UCSD-AML1 (cell line): Measurements from ENCODE around the gene EVPL.
"Not testable (repeated sequence)": the region's sequence is repeated elsewhere in the genome, so short reads cannot be mapped to it uniquely, and the experiment has no call there.

ENCODE experiments used
- DNase-seq: peaks from one replicate; lab custom pipeline; 2025; ENCODE audit not compliant: unreplicated experiment; lab: John Stamatoyannopoulos, UW

EVPL gene

GRCh38 chr17:76048711-76049110 is 21.6 kb upstream of the EVPL start:
- no peak for DNase-seq

GRCh38 chr17:76048025-76048605 is 21.0 kb upstream of the EVPL start:
- DNase-seq = no peak

DNA sequence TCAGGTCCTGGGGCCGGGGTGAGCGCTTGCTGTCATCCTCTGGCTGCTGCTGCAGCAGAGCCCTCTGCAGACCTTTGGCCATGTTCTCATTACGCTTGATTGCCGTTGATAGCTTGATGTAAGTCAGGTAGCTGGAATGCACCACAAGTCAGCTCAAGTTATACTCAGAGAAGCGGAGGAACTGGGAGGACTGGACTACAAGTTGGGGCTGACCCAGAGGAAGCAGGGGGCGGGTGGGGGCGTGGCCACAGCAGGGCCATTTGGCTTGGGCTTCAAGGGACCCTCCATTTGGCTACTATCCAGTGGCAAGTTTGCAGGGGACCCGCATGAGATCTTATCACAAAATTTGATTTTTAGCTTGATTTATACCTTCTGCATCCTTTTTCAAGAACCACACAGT is 19.0 kb upstream of the EVPL start:
- DNase-seq = no peak

DNA sequence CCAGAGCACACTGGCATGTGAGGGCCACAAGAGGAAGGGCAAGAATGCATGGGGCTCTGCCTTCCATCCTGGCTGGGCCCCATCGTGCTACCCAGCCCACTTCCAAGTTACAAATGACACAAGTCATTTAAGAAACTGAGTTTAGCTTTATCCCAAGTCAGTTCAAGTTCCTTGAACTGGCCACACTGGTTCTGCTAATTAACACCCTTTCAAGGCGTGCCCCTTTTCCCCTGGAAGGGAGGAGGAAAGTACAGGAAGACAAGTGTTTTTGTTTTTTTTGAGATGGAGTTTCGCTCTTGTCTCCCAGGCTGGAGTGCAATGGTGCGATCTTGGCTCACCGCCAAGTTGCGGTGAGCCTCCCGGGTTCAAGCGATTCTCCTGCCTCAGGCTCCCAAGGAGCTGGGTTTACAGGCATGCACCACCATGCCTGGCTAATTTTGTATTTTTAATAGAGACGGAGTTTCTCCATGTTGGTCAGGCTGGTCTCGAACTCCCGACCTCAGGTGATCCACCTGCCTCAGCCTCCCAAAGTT is 17.4 kb upstream of the EVPL start:
- not testable (repeated sequence) for DNase-seq

DNA sequence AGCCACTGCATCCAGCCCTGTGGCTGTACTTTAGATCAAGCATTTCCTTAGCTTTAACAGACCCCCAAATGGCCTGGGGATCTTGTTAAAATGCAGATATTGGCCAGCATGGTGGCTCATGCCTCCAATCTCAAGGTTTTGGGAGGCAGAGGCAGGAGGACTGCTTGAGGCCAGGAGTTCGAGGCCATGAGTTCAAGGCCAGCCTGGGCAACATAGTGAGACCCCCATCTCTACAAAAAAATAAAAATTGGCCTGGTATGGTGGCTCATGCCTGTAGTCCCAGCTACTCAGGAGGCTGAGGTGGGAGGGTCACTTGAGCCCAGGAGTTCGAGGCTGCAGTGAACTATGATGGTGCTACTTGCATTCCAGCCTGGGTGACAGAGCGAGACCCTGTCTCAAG is 15.8 kb upstream of the EVPL start:
- not testable (repeated sequence) for DNase-seq

- no peak for DNase-seq
Observed at GRCh38 chr17:76040376-76040775, 13.3 kb upstream of the EVPL start.

- DNase-seq = no peak
Observed at GRCh38 chr17:76039121-76039520, 12.0 kb upstream of the EVPL start.

DNA sequence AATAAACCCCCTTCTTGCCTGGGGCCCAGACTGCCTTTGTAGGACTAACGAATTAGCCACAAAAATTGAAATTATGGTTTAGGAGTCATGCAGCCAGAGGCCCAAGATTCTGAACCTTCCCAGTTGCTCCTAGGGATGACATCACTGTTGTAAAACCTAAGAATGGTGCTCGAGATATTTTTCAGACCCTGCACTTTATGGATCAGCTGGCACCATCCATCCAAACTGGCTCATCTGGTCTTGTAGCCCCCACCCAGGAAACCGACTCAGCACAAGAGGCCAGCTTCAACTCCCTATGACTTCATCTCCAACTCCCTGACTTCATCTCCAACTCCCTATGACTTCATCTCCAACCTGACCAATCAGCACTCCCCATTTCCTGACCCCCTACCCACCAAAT is 10.9 kb upstream of the EVPL start:
- no peak for DNase-seq

DNA sequence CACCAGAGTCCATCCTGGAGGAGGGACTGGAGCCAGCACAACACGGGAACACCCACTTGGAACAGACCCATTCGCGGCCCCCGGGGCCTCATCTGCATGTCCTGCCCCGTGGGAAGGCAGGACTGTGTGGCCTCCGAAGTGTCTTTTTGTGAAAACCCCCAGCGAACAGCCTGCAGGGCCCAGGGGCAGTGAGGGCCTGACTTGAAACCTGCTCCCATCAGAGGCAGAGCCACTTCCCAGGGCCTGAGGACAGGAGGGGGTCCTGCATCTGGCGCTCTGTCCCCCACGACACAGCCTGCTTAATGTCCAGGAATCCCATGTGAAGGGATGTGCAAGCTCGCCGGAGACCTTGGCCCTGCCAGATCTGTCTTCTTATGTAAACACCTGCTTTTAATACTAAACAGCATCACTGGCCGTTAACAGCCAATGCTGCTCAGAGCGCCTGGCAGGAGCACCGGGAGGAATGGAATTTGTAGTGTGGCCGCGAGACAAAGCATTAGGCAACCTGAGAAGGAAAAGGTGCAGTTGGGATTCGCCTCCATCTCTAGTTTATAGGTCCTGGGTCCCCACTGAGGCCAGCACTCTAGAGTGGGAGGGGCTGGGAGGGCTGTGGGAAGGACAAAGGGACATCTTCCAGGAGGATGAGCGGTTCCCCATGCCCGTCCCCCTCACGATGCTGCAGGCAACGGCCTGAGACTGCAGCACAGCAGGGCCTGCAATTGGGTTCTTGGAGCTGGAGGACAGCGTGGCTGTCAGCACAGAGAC is 9.6 kb upstream of the EVPL start:
- no peak for DNase-seq

GRCh38 chr17:76034428-76035350 is 7.6 kb upstream of the EVPL start:
- no peak for DNase-seq

DNA sequence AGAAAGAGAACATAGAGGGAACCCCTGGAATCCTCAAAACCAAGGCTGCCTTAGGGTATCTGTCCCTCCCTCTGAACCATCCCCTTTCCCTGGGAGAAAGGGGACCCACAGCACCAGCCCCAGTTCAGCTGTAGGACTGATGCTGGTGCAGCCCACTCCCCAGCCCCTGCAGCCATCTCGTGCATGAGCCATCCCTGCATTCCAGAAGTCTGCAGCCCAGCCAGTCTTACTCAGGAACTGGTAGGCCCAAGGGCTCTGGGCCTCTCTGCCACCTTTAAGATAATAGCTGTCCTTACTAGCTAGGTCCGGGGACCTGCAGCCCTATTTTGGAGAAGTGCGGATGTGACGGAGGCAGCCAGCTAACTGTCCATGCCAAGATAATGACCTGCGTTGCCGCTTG is 6.0 kb upstream of the EVPL start:
- DNase-seq = no peak

- DNase-seq = no peak
Observed at GRCh38 chr17:76032780-76033108, 5.6 kb upstream of the EVPL start.

GRCh38 chr17:76032073-76032779 is 5.1 kb upstream of the EVPL start:
- no peak for DNase-seq

GRCh38 chr17:76026714-76027158 is 370 bp downstream of the EVPL start:
- DNase-seq = no peak

DNA sequence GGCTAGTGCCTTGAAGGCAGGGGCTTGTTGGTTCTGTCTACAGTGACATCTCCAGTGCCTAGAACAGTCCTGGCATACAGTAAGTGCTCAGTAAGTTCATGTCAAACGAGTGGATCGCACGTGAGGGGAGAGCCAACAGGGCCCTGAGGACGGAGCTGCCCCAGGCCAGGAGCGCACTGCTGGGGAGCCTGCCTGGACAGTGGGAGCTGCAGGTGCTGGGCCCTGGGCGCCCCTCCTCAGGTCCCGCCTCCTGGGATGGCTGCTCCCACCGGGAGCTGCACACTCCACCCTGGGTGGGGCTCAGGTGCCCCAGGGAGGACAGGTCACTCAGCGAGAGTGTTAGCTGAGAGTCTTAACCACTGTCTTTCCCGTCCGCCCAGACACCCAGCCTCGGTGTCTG is 1.8 kb downstream of the EVPL start:
- no peak for DNase-seq

GRCh38 chr17:76024353-76024752 is 2.8 kb downstream of the EVPL start:
- DNase-seq = no peak

DNA sequence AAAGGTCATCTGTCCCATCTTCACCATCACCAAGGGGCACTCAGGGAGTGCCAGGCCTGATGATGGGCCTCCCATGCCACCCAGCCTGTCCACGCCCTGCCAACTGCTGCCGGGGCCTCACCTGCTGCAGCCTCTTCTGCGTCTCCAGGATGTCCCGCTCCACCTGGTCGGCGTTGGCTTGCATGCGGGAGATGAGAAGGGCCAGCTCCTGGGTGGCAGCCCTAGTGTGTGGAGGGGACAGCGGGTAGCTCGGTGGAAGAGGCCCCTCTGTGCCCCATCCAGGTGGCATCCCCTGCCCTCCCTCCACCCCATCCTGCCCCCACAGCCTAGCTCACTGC is 3.2 kb downstream of the EVPL start:
- DNase-seq = no peak

DNA sequence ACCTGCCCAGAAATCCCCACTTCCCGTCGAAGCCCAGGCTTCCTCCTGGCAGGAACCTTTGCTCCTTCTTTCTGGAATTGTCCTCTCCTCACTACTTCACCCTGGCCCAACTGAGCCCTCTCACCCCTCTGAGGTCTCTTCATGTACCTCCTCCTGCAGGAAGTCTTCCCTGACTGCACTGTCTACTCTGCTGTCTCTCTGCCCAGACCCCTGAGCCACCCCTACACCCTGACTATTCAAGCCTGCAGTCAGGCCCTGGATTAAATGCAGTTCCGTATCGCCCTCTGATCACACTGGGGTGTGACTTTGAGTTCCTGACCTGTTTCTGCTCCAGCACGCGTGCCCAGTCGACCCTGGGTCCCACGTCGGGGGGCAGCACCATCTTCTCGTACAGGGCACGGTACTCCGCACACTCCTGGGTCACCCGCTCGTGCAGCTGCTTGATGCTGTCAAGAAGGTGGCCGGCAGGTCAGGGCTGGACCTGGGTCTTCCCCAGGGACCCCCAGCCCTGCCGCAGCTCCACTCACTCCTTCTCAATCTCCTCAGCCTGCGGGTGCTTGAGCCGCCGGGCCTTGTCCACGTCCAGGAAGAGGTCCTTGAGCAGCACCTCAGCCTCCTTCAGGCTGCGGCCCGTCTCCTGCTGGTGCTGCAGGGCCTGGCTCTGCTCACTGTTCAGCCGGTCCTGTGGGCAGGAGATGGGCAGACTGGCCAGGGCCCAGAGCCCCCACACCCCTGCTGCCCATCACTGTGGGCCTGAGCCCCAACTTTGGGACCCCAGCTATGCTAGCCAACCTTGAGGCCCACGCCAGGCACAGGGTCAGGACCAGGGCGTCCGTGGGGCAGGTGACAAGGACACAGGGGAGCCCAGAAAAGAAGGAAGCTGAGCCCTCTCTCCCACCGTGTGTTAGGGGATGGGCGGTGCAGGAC is 3.9 kb downstream of the EVPL start:
- DNase-seq = no peak

GRCh38 chr17:76022285-76022684 is 4.8 kb downstream of the EVPL start:
- no peak for DNase-seq

- DNase-seq = no peak
Observed at GRCh38 chr17:76019833-76020467, 7.2 kb downstream of the EVPL start.
